Measurements from ENCODE around the gene IER5.

- TF ChIP-seq EZH2phosphoT487 (IDR thresholded peaks at IDR 0.05; ENCODE audit: insufficient read depth, low read depth) (no peak), EZH2 (IDR thresholded peaks at IDR 0.05; ENCODE audit: insufficient read depth, poor library complexity, severe bottlenecking) (no peak)
Measured at GRCh38 chr1:181050922-181051321, 37.6 kb upstream of the IER5 start.
